ENCODE measurements around the gene EOGT.

EOGT gene

DNA sequence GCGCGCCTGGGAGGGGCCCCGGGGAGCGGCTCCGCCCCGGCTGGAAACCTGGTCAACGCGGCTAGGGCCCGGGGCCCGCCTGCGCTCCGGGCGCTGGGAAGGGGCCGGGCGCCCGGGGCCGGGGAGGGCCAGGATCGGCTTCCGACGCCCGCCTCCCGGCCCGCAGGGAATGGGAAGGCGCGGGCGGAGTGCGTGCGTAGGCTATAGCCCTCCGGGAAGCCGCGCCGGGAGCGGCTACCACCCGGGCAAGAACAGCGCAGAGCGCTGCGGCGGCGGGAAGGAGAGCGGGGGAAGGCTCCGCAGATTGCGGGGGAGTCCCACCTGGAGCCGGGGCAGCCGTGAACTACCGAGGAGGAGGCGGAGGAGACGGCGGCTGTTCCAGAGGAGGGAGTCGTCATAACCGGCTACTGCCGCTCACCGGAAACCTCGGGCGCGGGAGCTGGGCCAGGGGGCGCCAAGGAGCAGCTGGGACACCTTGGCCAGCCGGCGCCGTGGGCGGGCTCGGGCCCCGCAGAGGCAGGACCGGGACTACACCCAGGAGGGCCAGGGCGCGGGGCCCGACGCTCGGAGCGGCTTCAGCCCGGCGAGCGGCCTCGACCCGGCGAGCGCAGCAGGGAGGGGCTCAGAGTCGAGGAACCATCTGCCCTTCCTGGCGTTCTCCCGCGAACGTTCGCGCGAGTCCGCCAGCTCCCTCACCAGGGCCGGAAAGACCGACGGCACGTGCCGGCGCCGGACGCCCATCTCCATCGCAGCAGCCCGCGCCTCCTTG is at the start of gene EOGT:
Gene EOGT (minus strand): TSS at position 432 of the 769 bp plus-strand sequence. CDS start 3,838 bp downstream, outside the sequence.
- peak; percentile 82 for DNase-seq (ENCODE audit: low spot score)

DNA sequence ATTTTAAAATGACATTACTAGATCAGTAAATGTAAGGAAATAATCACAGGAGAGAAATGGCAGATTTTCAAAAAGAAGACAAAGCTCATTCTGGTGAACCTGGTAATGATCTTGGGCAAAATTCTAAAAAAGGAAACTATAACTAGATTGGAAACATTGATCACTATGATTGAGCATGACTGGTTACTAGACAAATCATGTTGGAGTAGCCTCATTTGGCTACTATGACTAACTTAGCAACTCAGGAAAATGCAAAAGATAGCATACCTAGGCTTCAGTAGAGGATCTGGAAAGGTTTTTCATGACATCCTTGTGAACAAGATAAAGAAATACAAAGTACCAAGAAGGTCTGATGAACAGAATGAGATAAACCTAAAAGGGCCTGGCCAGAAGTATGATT is 46.2 kb upstream of the EOGT start:
- no peak for DNase-seq (ENCODE audit: low spot score)

DNA sequence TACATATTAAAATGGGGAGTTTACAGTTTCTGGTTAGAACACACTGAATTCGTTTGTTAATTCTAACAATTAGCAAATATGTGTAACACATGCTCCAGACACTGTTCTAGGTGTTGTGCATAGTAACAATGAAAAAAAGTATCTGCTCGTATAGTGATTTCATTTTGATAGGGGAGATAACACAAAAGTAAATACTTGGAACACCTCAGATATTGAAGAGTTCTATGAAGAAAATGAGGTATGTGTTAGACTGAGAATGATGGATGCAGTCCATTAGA is 45.4 kb upstream of the EOGT start:
- no peak for DNase-seq (ENCODE audit: low spot score)

DNA sequence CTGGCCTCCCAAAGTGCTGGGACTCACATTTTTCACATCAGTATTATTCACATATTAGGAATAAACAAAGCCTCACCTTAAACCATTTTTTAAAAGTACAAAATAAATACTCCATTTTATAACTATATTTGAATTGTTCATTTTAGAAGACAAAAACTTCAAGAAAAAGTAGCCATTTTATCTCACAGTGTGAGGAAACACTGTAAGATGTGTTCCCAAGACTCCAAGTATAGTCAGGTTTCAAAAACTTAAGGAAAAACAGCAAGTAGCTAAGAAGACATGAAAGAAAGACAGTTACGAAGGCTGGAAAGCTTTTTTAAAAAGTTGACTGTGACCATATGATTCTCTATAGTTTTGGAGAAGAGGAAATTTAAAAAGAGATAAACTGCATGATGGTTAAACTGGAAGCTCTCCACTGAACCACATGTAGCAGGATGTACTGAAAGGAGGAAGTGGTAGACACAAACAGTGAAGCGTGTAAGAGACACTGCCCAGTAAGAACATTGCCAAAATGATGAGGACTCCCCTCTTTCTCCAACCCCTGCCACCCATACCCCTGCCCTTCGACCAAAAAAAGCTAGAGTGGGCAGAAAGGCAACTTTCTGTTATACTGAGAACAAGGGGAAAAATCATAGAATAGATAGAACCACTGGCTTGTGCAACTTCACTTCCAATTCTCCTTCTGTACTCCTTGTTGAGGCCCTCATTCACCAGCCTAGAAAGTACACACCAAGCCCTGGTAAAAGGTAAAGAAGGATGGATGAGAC is 44.9 kb upstream of the EOGT start:
- no peak for DNase-seq (ENCODE audit: low spot score)

DNA sequence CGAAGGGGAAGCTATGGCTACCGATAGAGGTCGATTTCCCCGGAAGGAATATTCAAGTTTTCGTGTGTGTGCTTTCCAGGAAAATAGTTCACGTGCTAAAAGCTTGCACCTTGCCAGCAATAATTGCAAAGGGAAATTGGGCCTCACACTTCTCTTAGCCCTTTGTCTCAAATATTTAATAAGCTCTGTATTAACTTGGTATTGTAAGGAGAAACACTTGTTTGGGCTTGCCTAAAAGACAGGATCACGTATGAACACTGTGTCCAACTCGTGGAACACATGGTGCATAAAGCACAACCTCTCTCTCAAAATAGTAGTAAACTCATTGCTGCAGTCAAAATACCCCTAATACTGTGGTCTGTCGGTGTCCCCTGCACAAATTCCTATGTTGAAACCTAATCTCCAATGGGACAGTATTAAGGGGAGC is 39.0 kb upstream of the EOGT start:
- DNase-seq (ENCODE audit: low spot score), result no peak

DNA sequence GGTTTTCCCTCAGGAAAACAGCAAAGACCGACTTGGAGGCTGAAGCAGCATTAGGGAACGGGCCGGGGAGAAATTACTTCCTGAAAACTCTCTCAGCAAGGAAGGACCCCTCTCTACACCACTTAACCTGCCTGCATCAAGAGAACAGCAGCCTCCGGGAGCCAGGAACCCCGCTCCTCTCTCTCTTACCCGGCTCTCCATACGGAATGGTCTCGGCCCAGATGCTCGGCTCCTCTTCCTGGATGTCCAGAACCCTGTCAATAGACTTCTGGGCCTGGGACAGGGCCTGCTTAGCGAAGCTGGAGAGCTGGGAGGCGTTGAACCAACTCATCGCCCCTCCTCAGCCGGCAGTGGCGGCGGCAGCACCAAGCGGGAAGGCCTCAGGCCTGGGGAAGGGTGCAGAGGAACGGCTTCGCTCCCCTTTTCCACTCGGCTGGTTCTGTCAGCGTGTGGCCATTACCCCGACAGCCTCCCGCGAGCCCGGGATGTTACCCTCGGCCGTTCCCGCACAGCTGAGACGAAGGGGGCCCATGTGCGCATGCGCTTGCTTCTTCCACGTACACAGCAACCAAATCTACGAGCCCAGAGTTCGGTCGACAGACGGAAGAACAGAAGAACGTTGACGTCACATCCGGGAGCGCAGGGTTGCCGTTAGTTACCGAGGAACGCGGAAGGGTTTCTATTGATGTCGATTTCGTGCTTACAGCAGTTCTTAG is 38.4 kb upstream of the EOGT start, which contains the start of gene TMF1:
Gene TMF1 (minus strand): TSS at position 578 of the 716 bp plus-strand sequence. CDS start 247 bp downstream, at position 331.
- DNase-seq (ENCODE audit: low spot score), result peak; percentile 98

DNA sequence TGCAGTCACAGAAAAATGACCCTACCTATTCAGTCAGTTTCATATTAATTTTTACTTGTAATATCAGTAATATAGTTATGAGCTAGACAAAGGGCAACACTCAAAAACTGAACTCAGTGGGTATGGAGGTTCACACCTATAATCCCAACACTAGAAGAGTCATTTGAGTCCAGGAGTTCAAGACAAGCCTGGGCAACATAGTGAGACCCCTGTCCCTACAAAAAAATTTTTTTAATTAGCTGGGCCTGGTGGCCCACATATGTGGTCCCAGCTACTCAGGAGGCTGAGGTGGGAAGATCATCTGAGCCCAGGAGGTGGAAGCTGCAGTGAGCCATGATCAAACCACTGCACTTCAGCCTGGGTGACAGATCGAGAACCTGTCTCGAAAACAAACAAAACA is 35.5 kb upstream of the EOGT start:
- DNase-seq (ENCODE audit: low spot score), result no peak

DNA sequence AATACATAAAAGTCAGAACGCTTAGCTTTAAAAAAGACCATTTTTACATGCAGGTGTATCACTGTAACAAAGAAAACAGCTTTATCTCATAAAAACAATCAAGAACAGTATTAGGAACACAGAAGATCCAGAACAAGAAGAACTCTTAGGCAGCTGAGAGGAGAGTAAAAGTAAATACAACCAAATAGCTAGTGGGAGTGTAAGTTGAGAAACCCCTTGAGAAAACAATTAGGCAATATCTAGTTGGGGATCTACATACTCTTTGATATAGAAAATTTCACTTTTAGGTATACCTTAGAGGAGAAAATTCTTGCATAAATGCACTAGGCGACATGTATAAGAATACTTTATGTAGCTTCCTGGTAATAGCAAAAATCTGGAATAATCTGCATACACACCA is 31.1 kb upstream of the EOGT start:
- no peak for DNase-seq (ENCODE audit: low spot score)

DNA sequence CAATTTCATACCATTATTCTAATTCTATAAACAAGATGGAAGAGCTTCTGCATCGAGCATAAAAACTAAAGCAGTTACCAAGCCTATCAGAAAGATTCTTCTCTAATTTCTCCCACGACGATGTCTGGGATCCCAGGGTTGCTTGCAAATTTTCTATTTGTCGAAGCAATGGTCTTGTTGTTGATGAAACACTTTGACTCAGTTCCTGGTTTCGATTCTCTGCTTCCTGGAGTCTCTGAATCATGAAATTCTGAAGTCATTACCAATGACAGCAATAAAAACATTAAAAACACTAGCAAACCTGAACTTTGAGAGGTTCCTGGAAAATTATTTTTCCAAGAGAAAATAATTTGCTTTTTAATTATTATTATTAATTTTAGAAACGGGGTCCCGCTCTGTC is 20.0 kb upstream of the EOGT start:
- DNase-seq (ENCODE audit: low spot score), result no peak

DNA sequence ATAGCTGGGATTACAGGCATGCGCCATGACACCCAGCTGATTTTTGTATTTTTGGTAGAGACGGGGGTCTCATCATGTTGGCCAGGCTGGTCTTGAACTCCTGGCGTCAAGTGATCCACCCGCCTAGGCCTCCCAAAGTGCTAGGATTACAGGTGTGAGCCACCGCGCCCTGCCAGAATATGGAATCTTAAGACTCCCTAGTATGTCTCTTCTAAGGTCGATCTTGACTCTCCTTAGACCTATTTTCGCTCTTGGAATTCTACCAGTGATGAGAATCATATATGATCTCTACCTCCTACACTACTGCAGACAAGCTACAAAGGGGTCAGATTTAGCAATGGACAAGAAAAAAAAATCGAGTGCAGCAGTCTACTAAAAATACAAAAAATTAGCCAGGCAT is 19.3 kb upstream of the EOGT start:
- no peak for DNase-seq (ENCODE audit: low spot score)

DNA sequence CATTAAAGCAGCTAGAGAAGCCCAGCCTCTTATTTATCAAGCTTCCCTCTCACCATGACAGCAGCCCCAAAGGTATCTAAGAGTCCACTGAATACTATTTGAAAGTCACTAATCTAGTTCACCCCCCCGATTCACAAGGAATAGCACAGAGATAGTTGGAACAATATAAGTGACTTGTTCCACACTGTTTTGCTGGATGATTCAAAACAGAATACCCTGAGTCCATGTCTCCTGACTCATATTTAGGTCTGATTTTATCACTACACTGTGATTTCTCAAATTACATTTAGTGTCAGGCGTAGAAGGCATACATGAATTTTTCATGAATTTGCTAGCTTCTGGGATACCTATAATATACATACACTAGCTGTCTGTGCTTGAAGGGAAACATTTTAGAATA is 18.7 kb upstream of the EOGT start:
- no peak for DNase-seq (ENCODE audit: low spot score)

DNA sequence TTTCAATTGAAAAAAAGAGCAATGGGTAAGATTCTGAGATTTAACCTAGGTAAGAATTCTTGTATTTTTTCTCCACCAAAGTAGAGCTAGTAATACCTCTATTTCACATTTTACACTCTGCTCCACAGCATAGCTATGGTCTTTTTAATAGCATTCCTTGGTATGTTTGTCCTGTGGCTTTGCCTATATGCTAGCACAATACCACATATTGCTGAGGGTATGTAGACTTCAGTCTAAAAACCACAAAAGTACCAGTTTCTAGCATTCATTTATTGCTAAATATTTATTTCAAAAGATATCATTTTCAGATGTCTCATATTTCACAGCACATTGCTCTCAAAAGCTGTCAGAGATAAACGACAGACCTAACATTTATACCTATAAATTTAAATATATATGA is 18.2 kb upstream of the EOGT start:
- DNase-seq (ENCODE audit: low spot score), result no peak

DNA sequence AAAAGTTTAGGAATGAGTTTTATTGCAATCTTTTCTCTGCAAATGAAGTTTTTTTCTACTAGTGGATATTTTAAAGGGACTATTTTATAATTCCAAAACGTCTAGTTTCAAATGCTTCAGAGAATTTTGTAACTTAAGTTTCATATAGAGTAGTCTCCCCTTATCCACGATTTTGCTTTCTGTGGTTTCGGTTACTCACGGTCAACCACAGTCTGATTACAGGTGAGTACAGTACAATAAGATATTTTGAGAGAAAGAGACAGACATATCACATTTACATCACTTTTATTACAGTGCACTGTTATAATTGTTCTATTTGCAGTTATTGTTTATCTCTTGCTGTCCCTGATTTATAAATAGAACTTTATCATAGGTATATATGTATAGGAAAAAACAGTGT is 7.4 kb upstream of the EOGT start:
- no peak for DNase-seq (ENCODE audit: low spot score)

DNA sequence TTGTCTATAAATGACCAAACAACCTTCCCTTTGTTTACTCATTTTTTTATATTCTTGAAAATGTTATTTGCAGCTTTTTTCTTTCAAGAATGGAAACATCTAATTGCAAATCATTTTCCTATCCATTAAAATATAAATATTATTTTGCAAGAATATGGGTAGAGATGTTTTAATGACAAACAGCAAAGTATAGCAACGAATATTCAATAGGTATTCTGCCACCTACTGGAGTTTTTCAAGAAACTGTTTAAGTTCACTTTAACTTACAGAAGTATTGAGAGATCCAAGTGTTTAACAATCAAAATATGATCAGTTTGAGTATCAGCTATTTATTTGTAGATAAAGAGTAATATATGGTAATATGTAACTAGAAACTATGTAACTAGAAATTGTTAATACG is 6.9 kb upstream of the EOGT start:
- peak; percentile 7 for DNase-seq (ENCODE audit: low spot score)

DNA sequence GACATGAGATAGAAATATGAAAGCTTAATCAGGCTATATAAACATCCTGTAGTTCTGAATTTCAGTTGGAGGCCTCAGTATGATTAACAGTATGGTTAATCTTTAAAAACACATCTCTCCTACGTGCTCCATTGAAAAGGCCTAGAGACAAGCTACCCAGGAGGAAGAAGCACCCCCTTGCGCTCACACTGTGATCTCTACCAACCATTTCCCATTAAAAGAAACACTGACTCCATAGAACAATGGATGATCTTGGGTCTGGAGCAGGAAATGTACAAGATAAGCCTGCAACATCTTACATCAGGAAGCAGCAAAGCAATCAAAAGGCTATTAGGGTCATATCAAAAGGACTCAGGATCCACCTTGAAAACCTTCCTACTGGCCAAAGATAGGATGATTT is 3.4 kb upstream of the EOGT start:
- no peak for DNase-seq (ENCODE audit: low spot score)

DNA sequence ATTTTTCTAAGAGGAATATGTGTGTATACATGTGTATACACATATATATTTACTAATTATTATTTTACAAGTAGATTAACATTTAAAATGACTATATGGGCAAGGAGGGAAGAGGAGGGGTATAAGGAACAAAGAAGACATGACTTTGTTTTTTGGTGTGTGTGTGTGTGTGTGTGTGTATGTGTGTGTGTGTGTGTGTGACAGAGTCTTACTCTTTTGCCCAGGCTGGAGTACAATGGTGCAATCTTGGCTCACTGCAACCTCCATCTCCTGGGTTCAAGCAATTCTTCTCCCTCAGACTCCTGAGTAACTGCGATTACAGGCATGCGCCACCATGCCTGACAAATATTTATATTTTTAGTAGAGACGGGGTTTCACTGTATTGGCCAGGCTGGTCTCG is 2.6 kb upstream of the EOGT start:
- DNase-seq (ENCODE audit: low spot score), result no peak

DNA sequence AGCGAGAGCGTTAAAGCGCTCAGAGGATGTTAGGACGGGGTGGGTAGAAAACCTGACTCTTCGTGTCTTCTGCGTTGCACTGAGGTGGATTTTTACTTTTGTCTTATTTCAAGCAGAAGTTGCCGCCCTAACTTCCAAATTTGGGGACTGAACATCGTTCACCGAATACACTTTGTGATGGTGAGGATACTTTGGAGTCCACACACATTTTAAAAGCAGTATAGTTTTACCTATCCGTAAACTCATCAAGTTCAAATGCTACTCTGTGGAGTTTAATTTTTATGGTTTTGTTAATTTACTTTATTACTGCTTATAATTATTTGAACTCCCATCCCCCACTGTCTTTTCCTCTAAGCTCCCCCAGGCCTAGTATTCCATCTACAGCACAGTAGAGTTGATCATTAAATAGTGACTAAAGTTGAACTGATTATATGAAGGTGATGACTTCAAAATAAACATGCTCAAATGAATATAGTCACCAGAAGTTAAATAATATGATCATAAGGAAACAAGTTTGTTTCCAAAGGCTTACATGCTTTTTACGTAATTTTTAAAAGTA is 617 bp upstream of the EOGT start:
- DNase-seq (ENCODE audit: low spot score), result peak; percentile 5

DNA sequence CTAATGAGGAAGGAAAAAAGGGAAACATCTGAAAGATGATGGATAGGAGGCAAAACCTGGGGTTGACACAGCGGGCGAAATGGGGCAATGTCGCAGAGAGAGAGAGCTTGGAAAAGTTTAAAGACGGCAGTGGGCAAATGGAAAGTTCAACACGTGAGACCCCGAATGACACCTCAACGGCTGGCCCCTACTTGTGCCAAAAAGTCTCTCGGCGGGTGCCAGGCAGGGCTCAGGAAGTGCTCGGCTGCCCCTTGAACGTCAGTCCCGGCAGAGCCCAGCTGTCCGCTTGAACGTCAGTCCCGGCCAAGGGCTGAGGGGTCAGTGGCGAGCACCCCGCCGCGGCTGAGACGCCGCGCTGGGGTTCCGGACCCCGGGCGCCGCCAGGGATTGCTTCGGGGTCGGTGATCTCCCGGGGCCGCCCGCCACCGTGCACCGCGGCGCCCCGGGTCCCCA is 658 bp downstream of the EOGT start:
- DNase-seq (ENCODE audit: low spot score), result peak; percentile 48

DNA sequence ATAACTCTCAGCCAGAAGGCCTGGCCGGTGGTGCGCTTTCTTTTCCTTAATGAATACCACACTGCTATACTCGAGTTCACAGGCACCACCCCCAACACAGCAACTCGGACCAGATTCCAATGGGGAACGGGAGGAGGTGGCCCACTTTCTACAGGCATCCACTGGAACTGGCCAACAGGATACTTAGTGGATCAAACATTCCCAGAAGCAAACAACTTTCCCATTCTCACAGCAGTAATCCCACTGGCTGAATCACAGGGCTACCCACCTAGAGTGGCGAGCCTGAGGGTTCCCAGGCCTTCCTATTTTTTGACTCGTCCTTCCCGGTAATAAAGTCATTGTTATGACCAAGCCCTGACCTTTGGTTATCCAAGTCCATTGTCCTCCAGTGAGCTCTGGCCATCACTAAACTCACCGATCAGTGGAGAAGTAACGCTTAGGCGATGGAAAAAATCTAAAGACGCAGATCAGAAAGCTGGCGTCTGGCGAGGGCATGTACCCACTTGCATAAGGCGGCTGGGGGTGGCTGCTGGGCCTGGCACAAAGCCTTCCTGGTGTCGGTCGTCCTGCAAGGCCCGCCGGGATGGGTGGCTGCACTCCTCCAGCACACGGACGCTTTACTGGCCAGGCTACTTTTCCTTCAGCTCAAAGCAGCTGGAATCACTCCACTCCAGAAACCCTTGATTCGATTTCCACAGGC is 1.2 kb downstream of the EOGT start:
- no peak for DNase-seq (ENCODE audit: low spot score)

DNA sequence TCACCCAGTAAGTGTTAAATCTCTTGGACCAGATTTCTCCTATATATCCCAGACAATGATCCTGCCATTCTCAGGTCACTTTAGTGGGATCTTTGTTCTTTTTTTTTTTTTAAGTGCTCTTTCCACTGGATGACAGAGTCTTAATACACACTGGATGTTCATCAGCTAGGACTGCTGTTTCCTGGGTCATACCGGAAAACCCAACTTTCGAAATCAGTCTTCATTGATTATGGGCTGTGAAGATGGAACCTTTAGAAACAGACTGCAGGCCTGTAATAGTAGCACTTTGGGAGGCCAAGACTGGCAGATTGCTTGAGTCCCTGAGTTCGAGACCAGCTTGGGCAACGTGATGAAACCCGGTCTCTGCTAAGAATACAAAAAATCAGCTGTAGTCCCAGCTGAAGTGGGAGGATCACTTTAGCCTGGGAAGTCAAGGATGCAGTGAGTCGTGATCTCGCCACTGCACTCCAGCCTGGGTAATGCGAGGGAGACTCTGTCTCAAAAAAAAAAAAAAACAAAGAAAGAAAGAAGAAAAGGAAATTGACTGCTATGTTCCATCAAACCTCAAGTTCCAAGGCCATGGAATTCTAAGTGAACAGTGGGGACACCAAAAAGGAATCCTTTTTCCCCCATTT is 2.3 kb downstream of the EOGT start:
- no peak for DNase-seq (ENCODE audit: low spot score)

All from SW480 (cell line).